NCI-H526 treated with DMSO at 0.1 percent for 48 hours (cell line): ENCODE data around the gene NAA30.

Experiments used
- DNase-seq: peaks from one replicate; lab custom pipeline; 2025; lab: John Stamatoyannopoulos, UW

NAA30 gene

GRCh38 chr14:57400556-57401494 lies 10.4 kb downstream of the NAA30 start:
- no peak for DNase-seq

GRCh38 chr14:57401501-57401900 lies 11.1 kb downstream of the NAA30 start:
- DNase-seq: no peak

- no peak for DNase-seq
Observed at GRCh38 chr14:57402173-57402852, 11.9 kb downstream of the NAA30 start.

GRCh38 chr14:57403521-57403864 lies 13.1 kb downstream of the NAA30 start:
- DNase-seq: no peak

- no peak for DNase-seq
Observed at GRCh38 chr14:57405562-57405961, 15.2 kb downstream of the NAA30 start.

- DNase-seq: no peak
Observed at GRCh38 chr14:57408037-57408436, 17.7 kb downstream of the NAA30 start.

GRCh38 chr14:57408634-57409033 lies 18.2 kb downstream of the NAA30 start:
- DNase-seq: no peak

GRCh38 chr14:57412341-57412740 lies 22.0 kb downstream of the NAA30 start:
- no peak for DNase-seq

- DNase-seq: no peak
Observed at GRCh38 chr14:57413849-57414248, 23.5 kb downstream of the NAA30 start.

GRCh38 chr14:57417228-57417627 lies 26.8 kb downstream of the NAA30 start:
- no peak for DNase-seq

- DNase-seq: no peak
Observed at GRCh38 chr14:57418999-57419398, 28.6 kb downstream of the NAA30 start.

- no peak for DNase-seq
Observed at GRCh38 chr14:57420033-57420432, 29.6 kb downstream of the NAA30 start.

GRCh38 chr14:57420986-57421385 lies 30.6 kb downstream of the NAA30 start:
- no peak for DNase-seq

- no peak for DNase-seq
Observed at GRCh38 chr14:57435923-57436322, 45.5 kb downstream of the NAA30 start.

- no peak for DNase-seq
Observed at GRCh38 chr14:57461777-57462320, 71.5 kb downstream of the NAA30 start.

- no peak for DNase-seq
Observed at GRCh38 chr14:57462551-57462950, 72.2 kb downstream of the NAA30 start.

- DNase-seq: no peak
Observed at GRCh38 chr14:57464008-57464730, 73.8 kb downstream of the NAA30 start.
